ENCODE measurements around the gene NUMA1.
A peak's percentile ranks its signal among the peaks of the same experiment; 100 is the strongest.

NUMA1 gene

GRCh38 chr11:72078477-72078876 is 1.9 kb downstream of the NUMA1 start:
- Histone ChIP-seq H3K36me3 (ENCODE audit: insufficient read depth, low read length) (peaks cover 13% of the 10 kb centered on the region), H3K9me3 (ENCODE audit: low read depth, low read length) (no peaks in the 10 kb centered on the region), H3K4me3 (peak overlapping the region; percentile 91), H3K9ac (ENCODE audit: insufficient read length) (peak overlapping the region; percentile 79), H3K27ac (peak overlapping the region; percentile 46; the same call in 1 of the 2 replicates)
- no peak for TF ChIP-seq EZH2 (IDR thresholded peaks at IDR 0.05)
- TF ChIP-seq POLR2AphosphoS5 (IDR thresholded peaks at IDR 0.05; ENCODE audit: borderline replicate concordance, low read depth, low read length): no peak
- TF ChIP-seq FOXP2 (optimal IDR thresholded peaks at IDR 0.05; ENCODE audit: control extremely low read depth, extremely low read length, insufficient read depth): no peak
- no peak for DNase-seq (ENCODE audit: low read depth, low spot score)

GRCh38 chr11:72075756-72076155 is 4.6 kb downstream of the NUMA1 start:
- H3K9ac ChIP-seq (ENCODE audit: insufficient read length): no peak overlapping the region
- H3K9me3 ChIP-seq (ENCODE audit: low read depth, low read length): no peaks in the 10 kb centered on the region
- H3K27ac ChIP-seq: 0 out of 2 replicates have a peak overlapping the region, but pooled peaks have one; percentile 8
- TF ChIP-seq EZH2 (IDR thresholded peaks at IDR 0.05): no peak
- TF ChIP-seq FOXP2 (optimal IDR thresholded peaks at IDR 0.05; ENCODE audit: control extremely low read depth, extremely low read length, insufficient read depth): no peak
- no peak for TF ChIP-seq POLR2AphosphoS5 (IDR thresholded peaks at IDR 0.05; ENCODE audit: borderline replicate concordance, low read depth, low read length)
- no peak for DNase-seq (ENCODE audit: low read depth, low spot score)
- H3K4me3 ChIP-seq: no peak overlapping the region
- peaks cover 13% of the 10 kb centered on the region for H3K36me3 ChIP-seq (ENCODE audit: insufficient read depth, low read length)

- Histone ChIP-seq H3K9me3 (ENCODE audit: low read depth, low read length) (no peaks in the 10 kb centered on the region), H3K9ac (ENCODE audit: insufficient read length) (no peak overlapping the region), H3K36me3 (ENCODE audit: insufficient read depth, low read length) (peaks cover 13% of the 10 kb centered on the region), H3K4me3 (no peak overlapping the region), H3K27ac (0 out of 2 replicates have a peak overlapping the region, but pooled peaks have one; percentile 8)
- no peak for DNase-seq (ENCODE audit: low read depth, low spot score)
- no peak for TF ChIP-seq POLR2AphosphoS5 (IDR thresholded peaks at IDR 0.05; ENCODE audit: borderline replicate concordance, low read depth, low read length)
- TF ChIP-seq EZH2 (IDR thresholded peaks at IDR 0.05): no peak
- TF ChIP-seq FOXP2 (optimal IDR thresholded peaks at IDR 0.05; ENCODE audit: control extremely low read depth, extremely low read length, insufficient read depth): no peak
Observed at GRCh38 chr11:72075109-72075508, 5.2 kb downstream of the NUMA1 start.

GRCh38 chr11:72072348-72072747 is 8.0 kb downstream of the NUMA1 start:
- Histone ChIP-seq H3K36me3 (ENCODE audit: insufficient read depth, low read length) (peaks cover 17% of the 10 kb centered on the region), H3K27ac (no peak overlapping the region), H3K9ac (ENCODE audit: insufficient read length) (no peak overlapping the region), H3K9me3 (ENCODE audit: low read depth, low read length) (no peaks in the 10 kb centered on the region), H3K4me3 (no peak overlapping the region)
- TF ChIP-seq EZH2 (IDR thresholded peaks at IDR 0.05) (no peak), FOXP2 (optimal IDR thresholded peaks at IDR 0.05; ENCODE audit: control extremely low read depth, extremely low read length, insufficient read depth) (no peak), POLR2AphosphoS5 (IDR thresholded peaks at IDR 0.05; ENCODE audit: borderline replicate concordance, low read depth, low read length) (no peak)
- DNase-seq (ENCODE audit: low read depth, low spot score): no peak

GRCh38 chr11:72070491-72070890 is 9.9 kb downstream of the NUMA1 start:
- Histone ChIP-seq H3K9ac (ENCODE audit: insufficient read length) (no peak overlapping the region), H3K36me3 (ENCODE audit: insufficient read depth, low read length) (peaks cover 11% of the 10 kb centered on the region), H3K4me3 (no peak overlapping the region), H3K9me3 (ENCODE audit: low read depth, low read length) (no peaks in the 10 kb centered on the region), H3K27ac (no peak overlapping the region)
- no peak for DNase-seq (ENCODE audit: low read depth, low spot score)
- TF ChIP-seq EZH2 (IDR thresholded peaks at IDR 0.05) (no peak), POLR2AphosphoS5 (IDR thresholded peaks at IDR 0.05; ENCODE audit: borderline replicate concordance, low read depth, low read length) (no peak), FOXP2 (optimal IDR thresholded peaks at IDR 0.05; ENCODE audit: control extremely low read depth, extremely low read length, insufficient read depth) (no peak)

GRCh38 chr11:72069787-72070251 is 10.5 kb downstream of the NUMA1 start:
- Histone ChIP-seq H3K4me3 (no peak overlapping the region), H3K27ac (no peak overlapping the region), H3K36me3 (ENCODE audit: insufficient read depth, low read length) (peaks cover 9% of the 10 kb centered on the region), H3K9me3 (ENCODE audit: low read depth, low read length) (no peaks in the 10 kb centered on the region), H3K9ac (ENCODE audit: insufficient read length) (no peak overlapping the region)
- TF ChIP-seq EZH2 (IDR thresholded peaks at IDR 0.05) (no peak), FOXP2 (optimal IDR thresholded peaks at IDR 0.05; ENCODE audit: control extremely low read depth, extremely low read length, insufficient read depth) (no peak), POLR2AphosphoS5 (IDR thresholded peaks at IDR 0.05; ENCODE audit: borderline replicate concordance, low read depth, low read length) (no peak)
- no peak for DNase-seq (ENCODE audit: low read depth, low spot score)

GRCh38 chr11:72069200-72069599 is 11.1 kb downstream of the NUMA1 start:
- Histone ChIP-seq H3K27ac (no peak overlapping the region), H3K4me3 (no peak overlapping the region), H3K36me3 (ENCODE audit: insufficient read depth, low read length) (peaks cover 9% of the 10 kb centered on the region), H3K9ac (ENCODE audit: insufficient read length) (no peak overlapping the region), H3K9me3 (ENCODE audit: low read depth, low read length) (no peaks in the 10 kb centered on the region)
- DNase-seq (ENCODE audit: low read depth, low spot score): no peak
- TF ChIP-seq FOXP2 (optimal IDR thresholded peaks at IDR 0.05; ENCODE audit: control extremely low read depth, extremely low read length, insufficient read depth) (no peak), POLR2AphosphoS5 (IDR thresholded peaks at IDR 0.05; ENCODE audit: borderline replicate concordance, low read depth, low read length) (no peak), EZH2 (IDR thresholded peaks at IDR 0.05) (no peak)

GRCh38 chr11:72067676-72068075 is 12.7 kb downstream of the NUMA1 start:
- H3K36me3 ChIP-seq (ENCODE audit: insufficient read depth, low read length): peaks cover 9% of the 10 kb centered on the region
- no peak overlapping the region for H3K27ac ChIP-seq
- H3K9me3 ChIP-seq (ENCODE audit: low read depth, low read length): no peaks in the 10 kb centered on the region
- no peak overlapping the region for H3K4me3 ChIP-seq
- no peak for TF ChIP-seq FOXP2 (optimal IDR thresholded peaks at IDR 0.05; ENCODE audit: control extremely low read depth, extremely low read length, insufficient read depth)
- no peak for TF ChIP-seq EZH2 (IDR thresholded peaks at IDR 0.05)
- TF ChIP-seq POLR2AphosphoS5 (IDR thresholded peaks at IDR 0.05; ENCODE audit: borderline replicate concordance, low read depth, low read length): no peak
- H3K9ac ChIP-seq (ENCODE audit: insufficient read length): no peak overlapping the region
- no peak for DNase-seq (ENCODE audit: low read depth, low spot score)

- Histone ChIP-seq H3K9me3 (ENCODE audit: low read depth, low read length) (no peaks in the 10 kb centered on the region), H3K27ac (no peak overlapping the region), H3K9ac (ENCODE audit: insufficient read length) (no peak overlapping the region), H3K4me3 (no peak overlapping the region), H3K36me3 (ENCODE audit: insufficient read depth, low read length) (peaks cover 13% of the 10 kb centered on the region)
- DNase-seq (ENCODE audit: low read depth, low spot score): no peak
- TF ChIP-seq POLR2AphosphoS5 (IDR thresholded peaks at IDR 0.05; ENCODE audit: borderline replicate concordance, low read depth, low read length) (no peak), FOXP2 (optimal IDR thresholded peaks at IDR 0.05; ENCODE audit: control extremely low read depth, extremely low read length, insufficient read depth) (no peak), EZH2 (IDR thresholded peaks at IDR 0.05) (no peak)
Observed at GRCh38 chr11:72067266-72067665, 13.1 kb downstream of the NUMA1 start.

All from SK-N-MC (cell line).